Mammary epithelial cell (primary cell): Measurements from ENCODE around the gene NPPB.
"Not testable (repeated sequence)": the region's sequence is repeated elsewhere in the genome, so short reads cannot be mapped to it uniquely, and the experiment has no call there.

Source experiments
- CTCF ChIP-seq, 2 donors: IDR thresholded peaks in 1 of 2; conservative IDR thresholded peaks in 1 of 2; 2 replicates each; pipeline ENCODE4 v1.5.1; 2011 to 2012; ENCODE audit warnings: inconsistent platforms in 2 of 2, low read length in 2 of 2, mild to moderate bottlenecking in 2 of 2, control low read depth in 1 of 2, low read depth in 1 of 2; ENCODE audit not compliant: insufficient read depth in 1 of 2; ENCODE audit errors: extremely low read depth in 1 of 2
- EZH2 ChIP-seq: IDR thresholded peaks from 2 replicates; pipeline ENCODE4 v1.6.1; 2012; ENCODE audit warnings: low read length, inconsistent platforms, borderline replicate concordance

- not testable (repeated sequence) for TF ChIP-seq CTCF (conservative IDR thresholded peaks at IDR 0.05 in 1 of 2, IDR thresholded peaks at IDR 0.05 in 1 of 2; ENCODE audit: extremely low read depth in 1 of 2, insufficient read depth in 1 of 2, low read depth in 1 of 2, low read length in 2 of 2); EZH2
Observed at GRCh38 chr1:11901446-11901845, 42.7 kb upstream of the NPPB start.
